DMS 273 (cell line): ENCODE data around the gene WNK2.
"Not testable (repeated sequence)": the region's sequence is repeated elsewhere in the genome, so short reads cannot be mapped to it uniquely, and the experiment has no call there.

Experiments
- DNase-seq: peaks from one replicate; lab custom pipeline; 2025; ENCODE audit not compliant: unreplicated experiment; lab: John Stamatoyannopoulos, UW

The WNK2 gene

DNA sequence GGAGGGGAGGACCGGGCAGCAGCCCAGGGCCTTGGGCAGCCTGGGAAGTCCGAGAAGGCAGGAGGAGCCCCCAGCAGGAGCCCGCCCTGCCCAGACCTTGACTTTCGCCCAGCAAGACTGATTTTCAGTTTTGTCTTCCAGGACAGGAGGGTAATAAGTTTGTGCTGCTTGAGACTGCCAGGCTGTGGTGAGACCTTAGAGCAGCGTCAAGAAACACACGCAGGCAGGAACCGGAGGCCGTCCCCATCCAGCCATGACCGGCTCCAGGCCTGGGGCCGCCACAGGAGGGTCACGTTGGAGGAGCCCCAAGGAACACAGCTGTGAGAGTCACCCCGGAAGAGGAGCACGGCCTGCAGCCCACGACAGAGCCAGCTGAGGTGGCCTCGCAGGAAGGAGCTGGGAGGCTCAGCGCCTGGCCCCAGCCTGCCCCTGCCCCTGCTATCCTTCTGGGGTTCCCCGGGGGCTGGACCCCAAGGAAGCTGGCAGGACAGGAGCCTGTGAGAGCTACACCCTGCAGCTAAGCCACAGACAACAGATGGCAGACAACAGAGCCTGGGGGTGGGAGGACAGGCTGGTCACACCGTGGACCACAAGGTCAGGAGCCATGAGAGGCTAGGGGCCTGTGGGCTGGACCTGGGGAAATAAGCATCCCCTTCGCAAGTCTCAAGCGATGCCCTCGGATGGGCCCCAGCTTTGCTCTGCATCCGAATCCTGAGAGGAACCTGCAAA lies 141.5 kb downstream of the WNK2 start:
- no peak for DNase-seq

DNA sequence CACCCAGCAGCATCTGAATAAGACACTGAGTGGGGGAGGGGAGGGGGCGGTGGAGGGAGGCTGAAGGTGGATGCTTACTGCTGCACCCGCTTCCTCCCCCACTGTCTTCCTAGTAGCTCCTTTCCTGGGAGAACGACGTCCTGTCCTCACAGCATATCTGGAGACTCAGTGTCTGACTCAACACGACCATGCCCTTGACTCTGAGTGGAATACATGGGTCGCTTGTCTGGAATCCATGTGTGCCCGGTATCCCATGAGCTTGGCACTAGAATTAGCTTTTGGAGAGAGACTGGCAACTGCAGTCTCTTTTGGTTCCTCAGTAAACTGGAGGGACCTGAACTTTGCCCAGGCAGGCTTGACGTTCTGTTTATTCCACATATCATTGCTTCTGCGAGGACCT lies 142.1 kb downstream of the WNK2 start:
- DNase-seq = no peak

GRCh38 chr9:93326654-93327053 lies 142.7 kb downstream of the WNK2 start:
- DNase-seq = no peak

DNA sequence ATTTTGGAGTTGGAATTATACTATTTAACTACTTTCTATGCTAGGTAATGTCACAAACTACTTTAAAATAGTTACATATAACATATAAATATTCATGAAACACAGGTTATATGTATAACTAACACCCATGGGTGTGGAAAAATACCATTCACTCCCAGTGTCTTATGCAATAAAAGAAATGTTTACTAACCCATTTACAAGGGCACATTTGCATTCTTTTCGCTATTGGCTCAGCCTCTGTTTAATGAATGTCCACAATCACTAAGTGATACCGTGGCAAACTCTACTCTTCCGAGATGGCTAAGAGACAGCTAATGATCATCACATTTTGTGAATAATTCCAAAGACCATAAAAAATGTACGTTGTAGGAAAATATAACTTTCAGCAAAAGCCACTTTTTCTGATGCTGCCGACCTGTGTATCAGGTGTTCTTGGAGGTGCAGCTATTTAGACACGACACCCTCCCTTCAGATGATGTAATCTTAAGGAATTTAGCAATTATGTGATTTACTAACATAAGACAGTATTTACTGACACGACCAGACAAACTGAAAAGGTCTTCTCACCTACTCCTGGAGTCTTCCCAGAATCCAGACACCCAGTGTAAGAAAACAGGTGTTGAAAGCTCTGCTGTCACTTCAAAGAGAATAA lies 145.8 kb downstream of the WNK2 start:
- DNase-seq = no peak

DNA sequence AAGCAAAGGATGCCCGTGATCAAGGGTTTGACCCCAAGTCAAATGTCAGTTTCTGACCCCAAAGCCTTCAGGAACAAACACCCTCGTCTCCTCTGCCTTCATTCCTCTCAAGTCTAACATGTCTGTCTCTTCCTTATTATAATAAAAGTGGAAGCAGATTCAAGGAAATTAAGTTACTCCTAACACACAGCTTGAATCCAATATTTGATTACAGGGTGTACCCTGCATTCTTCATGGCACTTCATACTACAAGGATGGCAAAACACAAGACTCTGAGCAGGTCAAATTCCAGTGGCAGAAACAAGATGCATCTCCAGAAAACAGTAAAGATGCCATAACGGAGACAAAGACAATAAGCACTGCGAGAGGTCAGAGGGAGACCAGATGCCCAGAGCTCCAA lies 148.4 kb downstream of the WNK2 start:
- DNase-seq = no peak

GRCh38 chr9:93336720-93337119 lies 152.8 kb downstream of the WNK2 start:
- no peak for DNase-seq

DNA sequence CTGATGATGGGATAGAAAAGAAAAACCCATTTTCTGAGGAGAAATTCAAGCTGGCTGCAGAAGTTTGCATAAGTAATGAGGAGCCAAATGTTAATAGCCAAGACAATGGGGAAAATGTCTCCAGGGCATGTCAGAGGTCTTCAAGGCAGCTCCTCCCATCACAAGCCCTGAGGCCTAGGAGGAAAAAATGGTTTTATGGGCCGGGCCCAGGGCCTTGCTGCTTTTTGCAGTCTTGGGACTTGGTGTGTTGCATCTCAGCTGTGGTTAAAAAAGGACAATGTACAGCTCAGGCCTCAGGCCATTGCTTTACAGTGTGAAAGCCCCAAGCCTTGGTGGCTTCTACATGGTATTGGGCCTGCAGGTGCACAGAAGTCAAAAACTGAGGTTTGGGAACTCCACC lies 154.3 kb downstream of the WNK2 start:
- DNase-seq = not testable (repeated sequence)

DNA sequence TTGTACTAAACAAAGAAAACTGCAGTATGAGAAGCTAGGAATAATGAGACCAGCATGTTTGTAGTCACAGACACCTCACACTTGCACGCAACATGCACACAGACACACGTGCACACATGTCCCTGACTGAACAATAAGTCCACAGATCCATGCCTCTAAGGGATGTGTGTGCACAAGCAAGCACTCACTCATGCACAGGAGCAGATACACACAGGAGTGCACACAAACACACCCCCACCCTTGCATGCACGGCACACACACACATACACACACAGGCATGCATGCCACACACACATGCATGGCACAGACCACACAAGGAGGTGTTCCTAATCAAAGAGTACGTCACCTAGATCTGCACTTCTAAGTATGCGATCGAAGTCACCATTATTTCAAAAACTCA lies 156.2 kb downstream of the WNK2 start:
- DNase-seq = no peak

DNA sequence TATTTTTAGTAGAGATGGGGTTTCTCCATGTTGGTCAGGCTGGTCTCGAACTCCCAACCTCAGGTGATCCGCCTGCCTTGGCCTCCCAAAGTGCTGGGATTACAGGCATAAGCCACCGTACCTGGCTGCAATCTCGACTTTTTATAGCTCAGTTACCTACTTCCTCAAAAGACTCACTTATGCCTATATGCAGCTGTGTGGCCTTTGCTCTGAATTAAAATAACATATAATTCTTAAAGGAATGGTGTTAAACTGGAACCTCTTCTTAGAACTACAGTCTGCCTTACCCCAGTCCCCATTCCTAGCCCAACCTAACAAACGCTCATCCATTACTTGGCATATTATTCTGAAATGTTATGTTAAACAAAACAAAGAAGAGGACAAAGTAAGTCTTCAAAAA lies 157.9 kb downstream of the WNK2 start:
- DNase-seq = not testable (repeated sequence)

GRCh38 chr9:93342428-93342827 lies 158.5 kb downstream of the WNK2 start:
- not testable (repeated sequence) for DNase-seq

- no peak for DNase-seq
Observed at GRCh38 chr9:93343663-93344062, 159.7 kb downstream of the WNK2 start.

DNA sequence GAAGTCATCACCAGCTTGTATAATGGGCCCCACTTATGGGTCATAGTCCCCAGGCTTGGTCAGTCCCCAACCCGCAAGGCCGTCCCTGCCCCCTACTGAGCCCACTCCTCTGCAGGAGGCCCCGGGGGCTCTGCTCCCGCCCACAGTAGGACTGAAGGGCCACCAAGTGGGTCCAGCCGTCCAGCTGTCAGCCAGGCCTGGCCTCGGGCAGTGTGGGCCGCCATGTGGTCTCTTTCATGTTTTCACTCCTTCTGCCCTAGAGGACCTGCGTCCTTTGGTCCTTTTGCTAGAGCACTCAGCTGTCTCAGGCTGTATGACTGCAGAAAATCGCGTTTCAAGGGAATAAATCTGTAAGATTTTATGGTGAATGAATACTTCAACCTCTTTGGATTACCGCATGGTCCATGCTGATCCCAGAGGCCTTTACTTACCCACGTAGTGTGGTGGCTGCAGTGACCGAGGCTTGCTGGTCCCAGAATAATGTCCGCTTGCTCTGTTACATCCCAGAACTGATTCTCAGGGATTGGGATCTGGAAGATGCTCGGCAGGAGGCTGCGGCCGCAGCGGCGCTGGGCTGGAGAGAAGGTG lies 161.8 kb downstream of the WNK2 start:
- no peak for DNase-seq

DNA sequence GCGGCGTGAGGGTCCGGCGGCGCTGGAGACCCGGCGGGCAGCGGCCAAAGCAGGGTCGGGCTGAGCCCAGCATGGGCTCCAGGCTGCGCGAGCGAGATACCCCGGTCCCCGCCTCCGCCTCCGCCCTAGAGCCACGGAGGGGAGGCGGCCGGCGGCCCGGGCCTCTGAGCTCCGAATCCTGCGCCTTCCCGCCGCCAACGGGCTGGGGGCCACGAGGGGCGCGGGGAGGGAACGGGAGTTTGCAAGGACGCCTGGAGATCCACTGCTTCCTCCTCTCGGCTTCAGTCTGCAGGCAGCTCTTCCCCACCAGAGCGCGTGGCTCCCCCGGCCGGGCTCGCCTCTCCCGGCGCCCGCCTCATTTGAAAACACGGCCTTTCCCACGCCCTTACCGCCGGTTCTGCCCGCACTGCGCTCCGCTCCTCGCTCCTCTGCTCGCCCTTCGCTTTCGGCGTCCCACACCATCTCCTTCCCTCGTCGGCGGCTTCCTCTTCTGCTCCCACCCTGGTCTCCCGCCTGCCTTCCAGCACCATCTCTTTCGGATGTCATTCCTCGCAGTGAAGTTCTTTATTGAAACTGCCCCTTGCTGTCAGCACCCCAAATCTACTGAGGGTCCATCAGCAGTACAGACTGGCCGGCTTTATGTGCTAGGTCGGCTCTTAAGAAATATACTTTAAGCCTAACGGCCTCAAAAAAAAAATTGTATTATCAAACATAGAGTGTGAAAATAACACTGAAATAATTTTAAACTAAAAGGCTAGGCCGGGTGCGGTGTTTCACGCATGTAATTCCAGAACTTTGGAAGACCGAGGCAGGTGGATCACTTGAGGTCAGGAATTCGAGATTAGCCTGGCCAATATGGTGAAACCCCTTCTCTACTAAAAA lies 162.5 kb downstream of the WNK2 start:
- no peak for DNase-seq

GRCh38 chr9:93347371-93347975 lies 163.5 kb downstream of the WNK2 start:
- not testable (repeated sequence) for DNase-seq

GRCh38 chr9:93353413-93354310 lies 169.7 kb downstream of the WNK2 start:
- DNase-seq = not testable (repeated sequence)

DNA sequence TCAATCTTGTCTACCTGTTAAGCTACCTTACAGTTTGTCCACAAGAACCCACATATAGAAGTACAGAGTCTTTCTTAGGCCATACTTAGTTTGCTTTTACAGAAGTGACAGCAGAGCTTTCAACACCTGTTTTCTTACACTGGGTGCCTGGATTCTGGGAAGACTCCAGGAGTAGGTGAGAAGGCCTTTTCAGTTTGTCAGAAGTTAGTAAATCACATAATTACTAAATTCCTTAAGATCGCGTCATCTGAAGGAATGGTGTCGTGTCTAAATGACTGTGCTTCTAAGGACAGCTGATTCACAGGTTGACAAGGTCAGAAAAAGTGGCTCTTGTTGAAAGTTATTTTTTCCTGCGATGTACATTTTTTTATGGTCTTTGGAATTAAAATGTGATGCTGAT lies 170.5 kb downstream of the WNK2 start:
- DNase-seq = no peak

GRCh38 chr9:93355827-93356226 lies 171.9 kb downstream of the WNK2 start:
- DNase-seq = no peak

DNA sequence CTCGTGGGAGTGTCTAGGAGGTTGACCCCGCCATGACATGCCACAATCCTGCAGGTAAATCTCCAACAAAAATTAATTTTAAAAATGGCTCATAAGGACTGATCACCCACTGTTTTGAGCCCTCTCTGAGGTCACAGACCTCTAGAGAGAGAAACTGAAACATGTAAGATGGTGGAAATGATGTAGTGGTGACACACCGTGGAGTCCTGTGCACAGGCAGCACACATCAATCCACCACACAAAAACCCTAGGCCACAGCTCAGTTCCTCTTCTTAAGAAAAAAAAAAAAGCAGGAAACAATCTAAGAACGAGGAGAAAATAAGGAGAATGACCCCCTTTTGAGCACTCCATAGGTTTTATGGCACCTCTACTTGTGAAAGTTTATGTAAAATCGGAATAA lies 173.7 kb downstream of the WNK2 start:
- no peak for DNase-seq

DNA sequence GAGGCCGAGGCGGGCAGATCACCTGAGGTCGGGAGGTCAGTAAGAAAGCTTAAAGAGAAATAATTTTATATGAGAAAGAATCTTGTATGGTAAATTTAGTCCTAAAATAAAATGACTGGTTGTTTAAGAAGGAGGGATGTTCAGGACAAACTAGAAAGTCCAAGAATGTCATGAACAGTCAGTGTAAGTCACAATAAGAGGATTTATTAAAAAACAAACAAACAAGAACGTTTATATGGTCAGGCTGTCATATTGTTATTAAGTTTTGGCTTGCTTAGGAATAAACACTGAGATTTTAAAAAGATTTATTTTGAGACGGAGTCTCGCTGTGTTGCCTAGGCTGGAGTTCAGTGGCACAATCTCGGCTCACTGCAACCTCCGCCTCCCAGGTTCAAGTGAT lies 176.0 kb downstream of the WNK2 start:
- DNase-seq = not testable (repeated sequence)

DNA sequence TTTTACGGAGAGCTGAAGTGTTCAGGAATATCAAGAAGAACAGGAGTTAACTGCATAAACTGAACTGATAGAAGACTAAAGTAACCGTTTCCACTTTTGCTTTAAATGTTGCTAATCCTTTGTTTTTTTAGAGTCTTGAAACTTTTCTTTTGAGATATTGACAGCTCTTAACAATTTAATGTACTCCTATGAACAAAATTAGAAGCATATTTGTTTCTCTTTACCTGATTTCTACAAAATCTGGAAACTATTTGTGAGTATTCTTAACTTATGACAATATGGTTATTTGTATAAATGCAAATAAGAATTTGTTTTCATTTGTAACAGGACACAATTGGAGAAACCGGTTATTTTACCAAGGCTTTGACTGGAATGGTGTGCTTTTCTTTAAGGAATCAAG lies 178.1 kb downstream of the WNK2 start:
- DNase-seq = no peak
